ENCODE measurements around the gene TIAM2. TPM values are rescaled to one million over a fixed set of nuclear protein-coding genes. Genes with fewer than 3 reads are reported as not detected.
A peak's percentile ranks its signal among the peaks of the same experiment; 100 is the strongest.
"Not testable (repeated sequence)": the region's sequence is repeated elsewhere in the genome, so short reads cannot be mapped to it uniquely, and the experiment has no call there.

The TIAM2 gene
- total and polyA plus RNA-seq, 2 donors (not counting 3 experiments of a cell fraction or from before 2014, with no cell fraction given): 9.6 to 18.5 TPM

GRCh38 chr6:155185041-155185440 lies 189.9 kb downstream of the TIAM2 start:
- H3K79me2 ChIP-seq (ENCODE audit: control insufficient read depth, insufficient read depth, low read length); H3K9me3 ChIP-seq (replicated peaks; ENCODE audit: control insufficient read depth, insufficient read depth, low read length); H2AFZ ChIP-seq (ENCODE audit: low read depth, low read length); H3K4me2 ChIP-seq (ENCODE audit: insufficient read depth, low read length); dilution Hi-C loops (cut with MboI; ENCODE audit: extremely low pct_ligation_motif_present, low sequenced_read_pairs); H3K27ac ChIP-seq (ENCODE audit: insufficient read depth, low read depth, low read length); H3K4me3 ChIP-seq (replicated peaks in 1 of 3; ENCODE audit: insufficient read depth in 1 of 3, low read depth in 1 of 3, low read length in 3 of 3); H3K9me1 ChIP-seq (replicated peaks; ENCODE audit: control insufficient read depth, extremely low read depth, insufficient read depth, low read length); H3K9ac ChIP-seq (replicated peaks; ENCODE audit: extremely low read depth, insufficient read depth, low read length); POLR2A ChIA-PET; H3K36me3 ChIP-seq (ENCODE audit: control insufficient read depth in 2 of 2, extremely low read depth in 1 of 2, insufficient read depth in 2 of 2, low read length in 2 of 2); BruUV-seq (replicated peaks); DNase-seq (ENCODE audit: low read depth, low spot score); FAIRE-seq; H3K27me3 ChIP-seq (ENCODE audit: control insufficient read depth in 2 of 2, insufficient read depth in 2 of 2, low read length in 2 of 2); H4K20me1 ChIP-seq (replicated peaks; ENCODE audit: control insufficient read depth, extremely low read depth, insufficient read depth, low read length): not testable (repeated sequence)
- CTCF ChIA-PET: interaction anchor here (1.7 to 2.9 kb wide), 3 partner anchors 8 to 257 kb away, joined by 4 to 26 read pairs (median 9); no protein-coding TSS in a partner anchor
- H3K4me1 ChIP-seq (ENCODE audit: control insufficient read depth, extremely low read depth, insufficient read depth, low read length): peaks cover 38% of the 10 kb centered on the region
- intact Hi-C loops (cut with micrococcal nuclease): loop anchor here (5.0 to 10.0 kb wide), 2 partner anchors 310 to 453 kb away; partner anchors contain the start of gene SCAF8

GRCh38 chr6:155185544-155185943 lies 190.4 kb downstream of the TIAM2 start:
- ChIA-PET POLR2A (no interaction called here), CTCF (interaction anchor here (1.7 to 2.9 kb wide), 3 partner anchors 8 to 258 kb away, joined by 4 to 26 read pairs (median 9); no protein-coding TSS in a partner anchor)
- no peaks in the 10 kb centered on the region for H3K79me2 ChIP-seq (ENCODE audit: control insufficient read depth, insufficient read depth, low read length)
- intact Hi-C loops (cut with micrococcal nuclease): loop anchor here (5.0 to 10.0 kb wide), 2 partner anchors 309 to 453 kb away; partner anchors contain the start of gene SCAF8
- TF ChIP-seq JUN (IDR thresholded peaks at IDR 0.05; ENCODE audit: borderline replicate concordance, insufficient read depth, insufficient read length, low read depth): no peak
- TF ChIP-seq EZH2 (IDR thresholded peaks at IDR 0.05; ENCODE audit: borderline replicate concordance, low read depth, low read length, severe bottlenecking): no peak
- TF ChIP-seq CTCF (IDR thresholded peaks at IDR 0.05; ENCODE audit: extremely low read depth in 1 of 2, insufficient read depth in 1 of 2, low read depth in 1 of 2, low read length in 2 of 2): no peak
- H3K9me3 ChIP-seq (replicated peaks; ENCODE audit: control insufficient read depth, insufficient read depth, low read length): no peaks in the 10 kb centered on the region
- H3K9me1 ChIP-seq (replicated peaks; ENCODE audit: control insufficient read depth, extremely low read depth, insufficient read depth, low read length): no peaks in the 10 kb centered on the region
- DNase-seq (ENCODE audit: low read depth, low spot score) (peak; percentile 25), FAIRE-seq (no peak)
- H3K36me3 ChIP-seq (ENCODE audit: control insufficient read depth in 2 of 2, extremely low read depth in 1 of 2, insufficient read depth in 2 of 2, low read length in 2 of 2): no peaks in the 10 kb centered on the region
- no TSS peak for BruUV-seq (replicated peaks)
- H2AFZ ChIP-seq (ENCODE audit: low read depth, low read length): no peak overlapping the region
- no peak overlapping the region for H3K4me2 ChIP-seq (ENCODE audit: insufficient read depth, low read length)
- H3K27me3 ChIP-seq (ENCODE audit: control insufficient read depth in 2 of 2, insufficient read depth in 2 of 2, low read length in 2 of 2): no peaks in the 10 kb centered on the region
- no peak overlapping the region for H3K27ac ChIP-seq (ENCODE audit: insufficient read depth, low read depth, low read length)
- H3K4me1 ChIP-seq (ENCODE audit: control insufficient read depth, extremely low read depth, insufficient read depth, low read length): peaks cover 43% of the 10 kb centered on the region
- no peak overlapping the region for H3K9ac ChIP-seq (replicated peaks; ENCODE audit: extremely low read depth, insufficient read depth, low read length)
- no peak overlapping the region for H3K4me3 ChIP-seq (replicated peaks in 1 of 3; ENCODE audit: insufficient read depth in 1 of 3, low read depth in 1 of 3, low read length in 3 of 3)
- H4K20me1 ChIP-seq (replicated peaks; ENCODE audit: control insufficient read depth, extremely low read depth, insufficient read depth, low read length): no peaks in the 10 kb centered on the region
- dilution Hi-C loops (cut with MboI; ENCODE audit: extremely low pct_ligation_motif_present, low sequenced_read_pairs): no loop called here

Data from endothelial cell of umbilical vein (primary cell).